GM19468 (cell line): ENCODE data around the gene CNR2.
"Not testable (repeated sequence)": the region's sequence is repeated elsewhere in the genome, so short reads cannot be mapped to it uniquely, and the experiment has no call there.

ENCODE experiments used
- ATAC-seq: cut with Tn5 transposase; IDR thresholded peaks from one replicate; pipeline ENCODE4 v1.9.1; 2021; ENCODE audit warnings: mild to moderate bottlenecking, moderate library complexity, moderate number of reproducible peaks; ENCODE audit not compliant: unreplicated experiment; ENCODE audit errors: extremely low read depth

Gene CNR2

GRCh38 chr1:23847482-23848095 is 65.6 kb downstream of the CNR2 start:
- not testable (repeated sequence) for ATAC-seq

- no peak for ATAC-seq
Measured at GRCh38 chr1:23845163-23845562, 68.0 kb downstream of the CNR2 start.

GRCh38 chr1:23843644-23844043 is 69.5 kb downstream of the CNR2 start:
- no peak for ATAC-seq

- no peak for ATAC-seq
Measured at GRCh38 chr1:23838401-23838866, 74.7 kb downstream of the CNR2 start.

- no peak for ATAC-seq
Measured at GRCh38 chr1:23837908-23838307, 75.3 kb downstream of the CNR2 start.

- no peak for ATAC-seq
Measured at GRCh38 chr1:23836037-23836436, 77.1 kb downstream of the CNR2 start.

GRCh38 chr1:23834156-23834555 is 79.0 kb downstream of the CNR2 start:
- not testable (repeated sequence) for ATAC-seq

- no peak for ATAC-seq
Measured at GRCh38 chr1:23827717-23828116, 85.4 kb downstream of the CNR2 start.

DNA sequence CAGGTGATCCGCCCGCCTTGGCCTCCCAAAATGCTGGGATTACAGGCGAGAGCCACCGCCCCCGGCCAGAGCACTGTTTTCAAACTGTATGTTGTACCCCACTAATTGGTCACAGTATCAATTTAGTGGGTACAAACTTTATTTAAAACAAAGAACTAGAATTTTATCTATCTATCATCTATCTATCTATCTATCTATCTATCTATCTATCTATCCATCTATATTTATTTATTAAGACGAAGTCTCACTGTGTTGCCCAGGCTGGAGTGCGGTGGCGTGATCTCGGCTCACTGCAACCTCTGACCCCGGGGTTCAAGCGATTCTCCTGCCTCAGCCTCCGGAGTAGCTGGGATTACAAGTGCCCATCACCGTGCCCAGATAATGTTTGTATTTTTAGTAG is 86.6 kb downstream of the CNR2 start:
- ATAC-seq = not testable (repeated sequence)

GRCh38 chr1:23825762-23826522 is 87.2 kb downstream of the CNR2 start:
- no peak for ATAC-seq

DNA sequence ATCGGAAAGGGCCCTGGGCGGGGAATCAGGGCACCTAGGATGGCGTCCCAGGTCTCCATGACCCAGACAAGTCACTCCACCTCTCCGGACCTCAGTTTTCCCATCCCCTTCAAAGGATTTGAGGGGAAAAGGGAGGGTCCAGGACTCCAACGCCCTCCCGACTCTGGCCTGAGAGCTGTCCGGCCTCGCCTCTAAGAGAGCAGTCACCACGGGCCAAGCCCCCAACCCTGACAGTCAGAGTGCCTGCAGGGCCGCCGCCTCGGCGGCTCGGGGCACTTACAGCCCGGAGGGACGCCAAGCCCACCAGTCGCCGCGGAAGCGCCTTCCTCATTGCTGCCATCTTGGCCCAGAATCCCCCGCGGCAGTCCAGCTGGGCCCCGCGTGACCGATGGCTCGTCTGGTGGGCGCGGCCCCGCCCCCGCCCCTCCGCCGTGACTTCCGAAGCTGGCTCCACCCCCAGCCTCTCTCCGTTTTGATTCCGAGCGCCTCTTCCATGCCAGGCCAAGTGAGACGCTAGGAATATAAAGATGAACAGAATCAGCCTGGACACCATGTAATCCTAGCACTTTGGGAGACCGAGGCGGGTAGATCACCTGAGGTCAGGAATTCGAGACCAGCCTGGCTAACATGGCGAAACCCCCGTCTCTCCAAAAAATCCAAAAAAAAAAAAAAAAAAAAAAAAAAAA is 87.9 kb downstream of the CNR2 start, which contains the start of gene HMGCL:
Gene HMGCL, minus strand, starts transcription at position 354 of the 686 bp plus-strand sequence. Its CDS starts 14 bp downstream, at position 340.
- no peak for ATAC-seq

DNA sequence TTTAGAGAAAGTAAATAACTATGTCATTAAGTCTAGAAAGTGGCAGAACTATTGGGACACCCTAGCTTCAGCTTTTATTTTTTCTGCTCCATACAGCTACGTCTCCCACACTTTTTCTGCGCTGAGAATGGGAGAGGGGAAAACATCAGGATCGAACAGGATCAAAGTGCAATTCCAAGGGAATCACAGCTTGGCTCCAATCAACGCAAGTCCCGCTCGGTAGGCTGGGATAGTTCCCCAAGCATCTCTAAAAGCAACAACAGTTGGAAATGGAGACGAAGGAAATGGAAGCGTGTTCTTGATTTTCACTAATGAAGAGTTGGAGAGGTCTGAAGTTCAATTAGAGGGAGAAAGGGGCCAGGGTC is 88.5 kb downstream of the CNR2 start:
- no peak for ATAC-seq

DNA sequence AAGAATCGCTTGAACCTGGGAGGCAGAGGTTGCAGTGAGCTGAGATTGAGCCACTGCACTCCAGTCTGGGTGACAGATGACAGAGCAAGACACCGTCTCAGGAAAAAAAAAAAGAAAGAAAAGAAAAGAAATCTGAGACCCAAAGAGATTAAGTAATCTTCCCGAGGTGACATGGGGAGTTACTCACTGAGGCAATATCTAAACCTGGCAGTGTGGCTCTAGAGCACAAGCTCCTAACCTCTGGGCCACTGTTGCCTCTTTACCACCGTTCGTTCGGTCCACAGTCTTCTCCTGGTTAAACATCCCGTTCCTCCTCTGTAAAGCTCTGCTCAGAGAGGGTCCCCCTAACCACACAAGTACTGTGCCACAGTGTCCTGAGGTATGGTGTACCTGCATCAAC is 89.4 kb downstream of the CNR2 start:
- ATAC-seq = no peak
